ENCODE data around the gene RNF130. TPM values are rescaled to one million over a fixed set of nuclear protein-coding genes. Genes with fewer than 3 reads are reported as not detected.

Gene RNF130
- total RNA-seq, 1 donor = 128 TPM

GRCh38 chr5:179930788-179931473, 140.6 kb downstream of the RNF130 start:
- Histone ChIP-seq H3K9me3 (ENCODE audit: low read depth, low read length) (no peaks in the 10 kb centered on the region), H3K27me3 (ENCODE audit: insufficient read depth, low read length) (no peaks in the 10 kb centered on the region), H3K4me3 (ENCODE audit: low read length) (no peak overlapping the region), H3K4me1 (ENCODE audit: insufficient read depth, low read length) (peaks cover 6% of the 10 kb centered on the region)

GRCh38 chr5:179927824-179928223, 143.7 kb downstream of the RNF130 start:
- no peaks in the 10 kb centered on the region for H3K27me3 ChIP-seq (ENCODE audit: insufficient read depth, low read length)
- no peaks in the 10 kb centered on the region for H3K9me3 ChIP-seq (ENCODE audit: low read depth, low read length)
- peaks cover 14% of the 10 kb centered on the region for H3K4me1 ChIP-seq (ENCODE audit: insufficient read depth, low read length)
- H3K4me3 ChIP-seq (ENCODE audit: low read length) = no peak overlapping the region

GRCh38 chr5:179926657-179927056, 144.9 kb downstream of the RNF130 start:
- Histone ChIP-seq H3K4me3 (ENCODE audit: low read length) (no peak overlapping the region), H3K4me1 (ENCODE audit: insufficient read depth, low read length) (peaks cover 14% of the 10 kb centered on the region), H3K9me3 (ENCODE audit: low read depth, low read length) (no peaks in the 10 kb centered on the region), H3K27me3 (ENCODE audit: insufficient read depth, low read length) (no peaks in the 10 kb centered on the region)

- no peak overlapping the region for H3K4me3 ChIP-seq (ENCODE audit: low read length)
- peaks cover 14% of the 10 kb centered on the region for H3K4me1 ChIP-seq (ENCODE audit: insufficient read depth, low read length)
- no peaks in the 10 kb centered on the region for H3K9me3 ChIP-seq (ENCODE audit: low read depth, low read length)
- no peaks in the 10 kb centered on the region for H3K27me3 ChIP-seq (ENCODE audit: insufficient read depth, low read length)
These were observed 148.1 kb downstream of the RNF130 start for GRCh38 chr5:179923436-179923835.

- no peak overlapping the region for H3K4me3 ChIP-seq (ENCODE audit: low read length)
- H3K4me1 ChIP-seq (ENCODE audit: insufficient read depth, low read length) = peaks cover 15% of the 10 kb centered on the region
- H3K27me3 ChIP-seq (ENCODE audit: insufficient read depth, low read length) = no peaks in the 10 kb centered on the region
- H3K9me3 ChIP-seq (ENCODE audit: low read depth, low read length) = no peaks in the 10 kb centered on the region
These were observed 151.4 kb downstream of the RNF130 start for GRCh38 chr5:179920175-179920574.

GRCh38 chr5:179919487-179920060, 152.0 kb downstream of the RNF130 start:
- Histone ChIP-seq H3K4me3 (ENCODE audit: low read length) (no peak overlapping the region), H3K4me1 (ENCODE audit: insufficient read depth, low read length) (peaks cover 17% of the 10 kb centered on the region)

GRCh38 chr5:179918742-179919486, 152.6 kb downstream of the RNF130 start:
- no peaks in the 10 kb centered on the region for H3K9me3 ChIP-seq (ENCODE audit: low read depth, low read length)
- no peaks in the 10 kb centered on the region for H3K27me3 ChIP-seq (ENCODE audit: insufficient read depth, low read length)
- peaks cover 22% of the 10 kb centered on the region for H3K4me1 ChIP-seq (ENCODE audit: insufficient read depth, low read length)
- H3K4me3 ChIP-seq (ENCODE audit: low read length) = no peak overlapping the region

More at GRCh38 chr5:179919487-179920060, 152.0 kb downstream of the RNF130 start:
- Histone ChIP-seq H3K27me3 (ENCODE audit: insufficient read depth, low read length) (no peaks in the 10 kb centered on the region), H3K9me3 (ENCODE audit: low read depth, low read length) (no peaks in the 10 kb centered on the region)

- Histone ChIP-seq H3K9me3 (ENCODE audit: low read depth, low read length) (no peaks in the 10 kb centered on the region), H3K4me1 (ENCODE audit: insufficient read depth, low read length) (peaks cover 25% of the 10 kb centered on the region), H3K4me3 (ENCODE audit: low read length) (no peak overlapping the region), H3K27me3 (ENCODE audit: insufficient read depth, low read length) (no peaks in the 10 kb centered on the region)
These were observed 155.0 kb downstream of the RNF130 start for GRCh38 chr5:179916523-179916922.

- no peak overlapping the region for H3K4me3 ChIP-seq (ENCODE audit: low read length)
- H3K9me3 ChIP-seq (ENCODE audit: low read depth, low read length) = no peaks in the 10 kb centered on the region
- no peaks in the 10 kb centered on the region for H3K27me3 ChIP-seq (ENCODE audit: insufficient read depth, low read length)
- H3K4me1 ChIP-seq (ENCODE audit: insufficient read depth, low read length) = peaks cover 25% of the 10 kb centered on the region
These were observed 156.1 kb downstream of the RNF130 start for GRCh38 chr5:179915406-179915935.

GRCh38 chr5:179914032-179914755, 157.4 kb downstream of the RNF130 start:
- Histone ChIP-seq H3K4me3 (ENCODE audit: low read length) (no peak overlapping the region), H3K4me1 (ENCODE audit: insufficient read depth, low read length) (peaks cover 26% of the 10 kb centered on the region)

GRCh38 chr5:179913461-179913860, 158.1 kb downstream of the RNF130 start:
- Histone ChIP-seq H3K9me3 (ENCODE audit: low read depth, low read length) (no peaks in the 10 kb centered on the region), H3K27me3 (ENCODE audit: insufficient read depth, low read length) (no peaks in the 10 kb centered on the region), H3K4me3 (ENCODE audit: low read length) (no peak overlapping the region), H3K4me1 (ENCODE audit: insufficient read depth, low read length) (peaks cover 33% of the 10 kb centered on the region)

More at GRCh38 chr5:179914032-179914755, 157.4 kb downstream of the RNF130 start:
- H3K27me3 ChIP-seq (ENCODE audit: insufficient read depth, low read length) = no peaks in the 10 kb centered on the region
- H3K9me3 ChIP-seq (ENCODE audit: low read depth, low read length) = no peaks in the 10 kb centered on the region

GRCh38 chr5:179912951-179913350, 158.6 kb downstream of the RNF130 start:
- no peaks in the 10 kb centered on the region for H3K27me3 ChIP-seq (ENCODE audit: insufficient read depth, low read length)
- H3K4me3 ChIP-seq (ENCODE audit: low read length) = no peak overlapping the region
- H3K9me3 ChIP-seq (ENCODE audit: low read depth, low read length) = no peaks in the 10 kb centered on the region
- peaks cover 38% of the 10 kb centered on the region for H3K4me1 ChIP-seq (ENCODE audit: insufficient read depth, low read length)

GRCh38 chr5:179912386-179912785, 159.2 kb downstream of the RNF130 start:
- Histone ChIP-seq H3K4me1 (ENCODE audit: insufficient read depth, low read length) (peaks cover 35% of the 10 kb centered on the region), H3K4me3 (ENCODE audit: low read length) (no peak overlapping the region), H3K9me3 (ENCODE audit: low read depth, low read length) (no peaks in the 10 kb centered on the region), H3K27me3 (ENCODE audit: insufficient read depth, low read length) (no peaks in the 10 kb centered on the region)

- Histone ChIP-seq H3K9me3 (ENCODE audit: low read depth, low read length) (no peaks in the 10 kb centered on the region), H3K4me1 (ENCODE audit: insufficient read depth, low read length) (peaks cover 43% of the 10 kb centered on the region), H3K27me3 (ENCODE audit: insufficient read depth, low read length) (no peaks in the 10 kb centered on the region), H3K4me3 (ENCODE audit: low read length) (no peak overlapping the region)
These were observed 162.3 kb downstream of the RNF130 start for GRCh38 chr5:179909224-179909623.

- no peak overlapping the region for H3K4me3 ChIP-seq (ENCODE audit: low read length)
- H3K9me3 ChIP-seq (ENCODE audit: low read depth, low read length) = no peaks in the 10 kb centered on the region
- no peaks in the 10 kb centered on the region for H3K27me3 ChIP-seq (ENCODE audit: insufficient read depth, low read length)
- peaks cover 36% of the 10 kb centered on the region for H3K4me1 ChIP-seq (ENCODE audit: insufficient read depth, low read length)
These were observed 163.0 kb downstream of the RNF130 start for GRCh38 chr5:179908528-179908927.

Measured in mononuclear cell (primary cell).